Activated CD8-positive, alpha-beta memory T cell treated with anti-CD3 and anti-CD28 coated beads for 48 hours (primary cell): ENCODE measurements around the gene SH2D3C.

Experiments
- DNase-seq, 3 experiments: peaks; one replicate each; pipeline ENCODE4 v3.0.0-alpha.2; 2020; ENCODE audit warnings: low read depth in 2 of 3, low spot score in 2 of 3

SH2D3C gene

GRCh38 chr9:127703289-127703946 is 75.0 kb downstream of the SH2D3C start:
- no peak for DNase-seq

- DNase-seq, result no peak
Observed at GRCh38 chr9:127700594-127701255, 77.7 kb downstream of the SH2D3C start.

GRCh38 chr9:127700140-127700539 is 78.3 kb downstream of the SH2D3C start:
- no peak for DNase-seq

GRCh38 chr9:127698985-127699670 is 79.3 kb downstream of the SH2D3C start:
- peak; percentile 64 to 75 (median 69) for DNase-seq

- no peak for DNase-seq
Observed at GRCh38 chr9:127698386-127698785, 80.1 kb downstream of the SH2D3C start.

- DNase-seq, result no peak
Observed at GRCh38 chr9:127697575-127697974, 80.9 kb downstream of the SH2D3C start.

- no peak for DNase-seq
Observed at GRCh38 chr9:127694890-127695720, 83.4 kb downstream of the SH2D3C start.

GRCh38 chr9:127693697-127694096 is 84.8 kb downstream of the SH2D3C start:
- no peak for DNase-seq

- DNase-seq, result no peak
Observed at GRCh38 chr9:127693143-127693542, 85.3 kb downstream of the SH2D3C start.

GRCh38 chr9:127692071-127692470 is 86.4 kb downstream of the SH2D3C start:
- no peak for DNase-seq

GRCh38 chr9:127690735-127691134 is 87.7 kb downstream of the SH2D3C start:
- no peak for DNase-seq

GRCh38 chr9:127689329-127690000 is 89.0 kb downstream of the SH2D3C start:
- no peak for DNase-seq
